Loucy (cell line): ENCODE measurements around the gene C2.

ENCODE experiments used
- H2AFZ ChIP-seq: fragments of 200-600 bp; sonication (generic); 2 replicates; pipeline ENCODE4 v1.6.0; 2016; ENCODE audit warnings: antibody characterized with exemption, mild to moderate bottlenecking, low read length, moderate library complexity
- H3F3A ChIP-seq: fragments of 200-600 bp; 2 replicates; pipeline ENCODE4 v1.6.0; 2016; ENCODE audit warnings: antibody characterized with exemption, low read depth, mild to moderate bottlenecking
- H3K27me3 ChIP-seq: fragments of 200-600 bp; sonication (generic); 2 replicates; pipeline ENCODE4 v1.6.1; 2014; ENCODE audit warnings: low read length, mild to moderate bottlenecking; ENCODE audit not compliant: insufficient read depth, poor library complexity, severe bottlenecking
- H3K36me3 ChIP-seq: fragments of 200-600 bp; sonication (generic); 2 replicates; pipeline ENCODE4 v1.6.1; 2016; ENCODE audit warnings: low read length; ENCODE audit not compliant: insufficient read depth
- H3K4me1 ChIP-seq: fragments of 200-600 bp; sonication (generic); 2 replicates; pipeline ENCODE4 v1.5.1; 2014; ENCODE audit warnings: low read length, mild to moderate bottlenecking; ENCODE audit not compliant: insufficient read depth, poor library complexity, severe bottlenecking
- H3K4me2 ChIP-seq: fragments of 200-600 bp; sonication (generic); 2 replicates; pipeline ENCODE4 v1.6.0; 2014; ENCODE audit warnings: antibody characterized with exemption, low read length, low read depth, mild to moderate bottlenecking; ENCODE audit not compliant: poor library complexity, severe bottlenecking
- H3K4me3 ChIP-seq: fragments of 200-600 bp; sonication (generic); 2 replicates; pipeline ENCODE4 v1.5.1; 2014; ENCODE audit warnings: low read length, mild to moderate bottlenecking, mixed read lengths; ENCODE audit not compliant: poor library complexity, severe bottlenecking
- H3K79me2 ChIP-seq: fragments of 200-600 bp; sonication (generic); 2 replicates; pipeline ENCODE4 v1.6.1; 2014; ENCODE audit warnings: low read length; ENCODE audit not compliant: insufficient read depth
- H3K9ac ChIP-seq: fragments of 200-600 bp; sonication (generic); 2 replicates; pipeline ENCODE4 v1.6.0; 2014; ENCODE audit warnings: mild to moderate bottlenecking, low read depth, low read length, moderate library complexity; ENCODE audit not compliant: poor library complexity, severe bottlenecking
- H3K9me2 ChIP-seq: fragments of 200-600 bp; sonication (generic); replicated peaks from 2 replicates; pipeline ENCODE4 v1.6.1; 2016; ENCODE audit warnings: low read depth, low read length, mixed read lengths
- H3K9me3 ChIP-seq: fragments of 200-600 bp; sonication (generic); 2 replicates; pipeline ENCODE4 v1.6.1; 2014; ENCODE audit warnings: mild to moderate bottlenecking, antibody characterized with exemption, low read length, low read depth; ENCODE audit not compliant: insufficient read depth
- H4K20me1 ChIP-seq: fragments of 200-600 bp; sonication (generic); 2 replicates; pipeline ENCODE4 v1.6.0; 2014; ENCODE audit warnings: antibody characterized with exemption, low read length, mild to moderate bottlenecking; ENCODE audit not compliant: insufficient read depth, poor library complexity, severe bottlenecking
- CTCF ChIP-seq: fragments of 200-600 bp; sonication (generic); conservative IDR thresholded peaks from 2 replicates; pipeline ENCODE4 v1.5.1; 2014; ENCODE audit warnings: mild to moderate bottlenecking, antibody characterized with exemption, low read length
- EZH2phosphoT487 ChIP-seq: fragments of 200-600 bp; IDR thresholded peaks from 2 replicates; pipeline ENCODE4 v1.6.1; 2018; ENCODE audit warnings: antibody characterized with exemption, mild to moderate bottlenecking, moderate library complexity, borderline replicate concordance

The C2 gene

DNA sequence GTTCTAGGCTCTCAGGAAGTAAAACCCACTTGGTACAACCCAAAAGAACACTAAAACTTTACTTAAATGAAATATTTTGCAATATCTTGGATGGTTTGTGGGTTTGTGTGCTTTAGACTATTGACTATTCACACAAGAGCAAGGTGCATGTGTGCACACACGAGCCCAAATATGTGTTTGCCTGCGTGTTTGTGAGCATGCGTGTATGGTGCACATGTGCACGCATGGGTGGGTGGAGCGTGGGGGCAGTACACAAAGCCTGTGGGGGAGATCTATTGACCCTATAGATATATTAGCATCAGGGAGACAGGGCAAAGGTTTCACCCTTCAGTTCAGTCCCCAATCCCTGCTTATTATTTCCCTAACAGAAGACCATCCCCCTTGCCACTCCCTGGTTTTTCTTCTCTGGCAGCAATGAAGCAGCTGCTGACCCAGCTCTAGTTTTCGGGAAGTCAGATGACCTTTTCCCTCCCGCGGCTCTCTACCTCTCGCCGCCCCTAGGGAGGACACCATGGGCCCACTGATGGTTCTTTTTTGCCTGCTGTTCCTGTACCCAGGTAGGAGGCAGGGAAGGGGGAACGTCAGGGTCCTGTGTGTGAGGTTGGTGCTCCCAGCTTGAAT lies at the start of gene C2:
Gene C2, plus strand, starts transcription at position 476 of the 621 bp plus-strand sequence. Its CDS starts 36 bp downstream, at position 512.
- no peaks in the 10 kb centered on the region for H3F3A ChIP-seq
- H2AFZ ChIP-seq = no peak within 1 kb of the TSS
- H3K9ac ChIP-seq = no peak within 1 kb of the TSS
- H3K27me3 ChIP-seq = no peaks in the 10 kb centered on the region
- TF ChIP-seq CTCF (no peak), EZH2phosphoT487 (no peak)
- H3K4me3 ChIP-seq = no peak within 1 kb of the TSS
- H3K9me3 ChIP-seq = no peaks in the 10 kb centered on the region
- no peak within 1 kb of the TSS for H3K4me2 ChIP-seq
- no peaks in the 10 kb centered on the region for H3K79me2 ChIP-seq
- H3K4me1 ChIP-seq = no peaks in the 10 kb centered on the region
- no peaks in the 10 kb centered on the region for H3K9me2 ChIP-seq
- no peaks in the 10 kb centered on the region for H3K36me3 ChIP-seq
- H4K20me1 ChIP-seq = no peaks in the 10 kb centered on the region

DNA sequence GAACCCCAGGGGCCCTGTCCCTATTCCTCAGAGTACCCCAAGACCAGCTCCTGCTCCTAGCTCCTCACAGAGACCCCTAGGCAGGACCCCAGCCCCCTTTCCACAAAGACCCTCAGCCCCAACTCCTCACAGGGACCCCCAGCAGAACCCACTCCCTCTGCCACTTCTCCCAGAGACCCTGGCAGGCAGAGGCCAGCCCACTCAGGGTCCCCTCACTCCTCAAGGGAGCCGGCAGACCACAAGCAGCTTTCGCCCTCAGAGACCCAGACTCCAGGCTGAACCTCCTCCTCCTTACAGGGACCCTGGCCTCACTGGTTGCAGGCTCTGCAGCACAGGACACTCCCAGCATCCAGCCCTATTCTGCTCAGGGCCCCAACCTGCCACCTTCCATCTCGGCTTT lies 49.3 kb upstream of the C2 start:
- Histone ChIP-seq H3K27me3 (no peaks in the 10 kb centered on the region), H3K9me2 (no peaks in the 10 kb centered on the region), H3K4me2 (no peak overlapping the region), H3K36me3 (peaks cover 34% of the 10 kb centered on the region; the same call in 1 of the 2 replicates), H3K9me3 (no peaks in the 10 kb centered on the region), H3K9ac (no peak overlapping the region), H3K4me3 (no peak overlapping the region), H3K79me2 (no peaks in the 10 kb centered on the region), H3K4me1 (no peaks in the 10 kb centered on the region), H3F3A (0 out of 2 replicates have a peak, but pooled peaks cover 5% of the 10 kb centered on the region), H2AFZ (no peak overlapping the region), H4K20me1 (no peaks in the 10 kb centered on the region)
- TF ChIP-seq CTCF (no peak), EZH2phosphoT487 (no peak)

- H4K20me1 ChIP-seq = no peaks in the 10 kb centered on the region
- peaks cover 39% of the 10 kb centered on the region; the same call in 1 of the 2 replicates for H3K36me3 ChIP-seq
- H3K9ac ChIP-seq = no peak within 1 kb of the TSS
Observed at GRCh38 chr6:31878726-31879125, 48.8 kb upstream of the C2 start, which contains the start of gene SLC44A4. TSS of gene SLC44A4 (minus strand) at chr6:31878997. CDS start at chr6:31878980, 17 bp downstream.

More at GRCh38 chr6:31878726-31879125, 48.8 kb upstream of the C2 start, which contains the start of gene SLC44A4:
- no peaks in the 10 kb centered on the region for H3K79me2 ChIP-seq
- H3K4me2 ChIP-seq = no peak within 1 kb of the TSS
- H3F3A ChIP-seq = 0 out of 2 replicates have a peak, but pooled peaks cover 5% of the 10 kb centered on the region
- H3K27me3 ChIP-seq = no peaks in the 10 kb centered on the region
- H3K4me1 ChIP-seq = no peaks in the 10 kb centered on the region
- H3K4me3 ChIP-seq = no peak within 1 kb of the TSS
- no peak for TF ChIP-seq CTCF
- no peak for TF ChIP-seq EZH2phosphoT487
- no peaks in the 10 kb centered on the region for H3K9me3 ChIP-seq
- H3K9me2 ChIP-seq = no peaks in the 10 kb centered on the region
- H2AFZ ChIP-seq = no peak within 1 kb of the TSS
